Esophagus squamous epithelium (tissue), 5 donors: ENCODE results near the gene CIDEB. TPM values are rescaled to one million over a fixed set of nuclear protein-coding genes. Genes with fewer than 3 reads are reported as not detected.

Experiments used
- DNase-seq: peaks from one replicate; lab custom pipeline; 2025; lab: John Stamatoyannopoulos, UW
- H3K27ac ChIP-seq, 4 donors: fragments of 200-600 bp; sonication (generic); one replicate each; pipeline ENCODE4 v1.5.1; 2016 to 2019; ENCODE audit warnings: mild to moderate bottlenecking in 1 of 4
- H3K27me3 ChIP-seq, 4 donors: fragments of 200-600 bp; sonication (generic); 1 replicate in 3 of 4; 2 replicates in 1 of 4; pipeline versions ENCODE4 v1.5.1 to v1.6.0; 2017 to 2021; ENCODE audit warnings: antibody characterized with exemption in 1 of 4
- H3K36me3 ChIP-seq, 3 donors: fragments of 200-600 bp; sonication (generic); one replicate each; pipeline ENCODE4 v1.5.1; 2016 to 2019
- H3K4me1 ChIP-seq, 3 donors: fragments of 200-600 bp; sonication (generic); one replicate each; pipeline ENCODE4 v1.5.1; 2017 to 2019
- H3K4me3 ChIP-seq, 4 donors: fragments of 200-600 bp; sonication (generic); 1 replicate in 3 of 4; 2 replicates in 1 of 4; pipeline ENCODE4 v1.5.1; 2016 to 2019; ENCODE audit warnings: mild to moderate bottlenecking in 2 of 4, moderate library complexity in 1 of 4
- H3K9me3 ChIP-seq, 3 donors: fragments of 200-600 bp; sonication (generic); one replicate each; pipeline ENCODE4 v1.5.1; 2016 to 2019
- POLR2A ChIP-seq, 4 donors: fragments of 450-650 bp; IDR thresholded peaks; one replicate each; pipeline ENCODE4 v1.6.1; 2017; ENCODE audit warnings: antibody characterized with exemption in 4 of 4, mild to moderate bottlenecking in 4 of 4, moderate library complexity in 3 of 4
- WGBS, 2 donors: methylation state at CpG; one replicate each; pipeline ENCODE4 v1.1.5; 2018; 5-methylcytosine and 5-hydroxymethylcytosine counted together
- intact Hi-C: fragments of 100-400 bp; cut with DNase I; formaldehyde crosslinking; loops from one replicate; pipeline ENCODE4 v1.15.0; 2022
- total RNA-seq, 4 donors: library from RNA; depleted of rRNA; stranded (reverse); fragments of >200 nt; gene quantifications; one replicate each; pipeline ENCODE4 v1.1.0, GENCODE V29; 2016
- TF ChIP-seq, protein P1 (sequence below), 6 experiments: fragments of 450-650 bp in 4 of 6; fragments of 200-600 bp in 2 of 6; sonication (generic) in 2 of 6; IDR thresholded peaks; one replicate each; pipeline ENCODE4 v1.5.1; 2016 to 2019; ENCODE audit warnings: antibody characterized with exemption in 6 of 6, mild to moderate bottlenecking in 4 of 6, moderate library complexity in 4 of 6
- donor health status: DM: yes; HTN: yes; CAD: no.

Gene CIDEB
- total RNA-seq, 4 donors from 2014 or later = 18.3 to 41.4 (median 30.4) TPM

DNA sequence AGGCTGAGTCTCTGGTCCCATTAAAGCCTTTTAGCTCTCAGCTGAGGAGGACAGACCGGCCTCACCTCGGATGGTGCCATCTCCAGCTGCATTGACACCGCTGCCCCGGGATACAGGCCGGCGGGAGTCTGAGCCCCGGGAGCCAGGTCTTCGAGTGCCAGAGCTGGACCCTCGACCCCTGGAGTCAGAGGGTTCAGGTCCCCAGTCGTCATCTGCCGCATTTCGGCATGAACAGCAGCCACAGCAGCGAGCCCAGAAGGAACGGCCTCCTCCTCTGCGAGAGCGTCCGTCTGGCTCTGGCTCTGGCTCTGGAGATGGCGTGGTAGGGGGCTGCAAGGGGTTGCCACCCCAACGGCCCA, 45.8 kb downstream of the CIDEB start:
- Histone ChIP-seq H3K4me3 (peak overlapping the region; percentile 36 to 57 (median 48)), H3K9me3 (no peaks in the 10 kb centered on the region), H3K36me3 (peaks cover 9 to 73% (median 14%) of the 10 kb centered on the region in 3 donors), H3K4me1 (peaks cover 17 to 83% (median 42%) of the 10 kb centered on the region in 3 donors), H3K27me3 (no peaks in the 10 kb centered on the region), H3K27ac (peak overlapping the region; percentile 81 to 89 (median 87))
- TF ChIP-seq, protein P1, sequence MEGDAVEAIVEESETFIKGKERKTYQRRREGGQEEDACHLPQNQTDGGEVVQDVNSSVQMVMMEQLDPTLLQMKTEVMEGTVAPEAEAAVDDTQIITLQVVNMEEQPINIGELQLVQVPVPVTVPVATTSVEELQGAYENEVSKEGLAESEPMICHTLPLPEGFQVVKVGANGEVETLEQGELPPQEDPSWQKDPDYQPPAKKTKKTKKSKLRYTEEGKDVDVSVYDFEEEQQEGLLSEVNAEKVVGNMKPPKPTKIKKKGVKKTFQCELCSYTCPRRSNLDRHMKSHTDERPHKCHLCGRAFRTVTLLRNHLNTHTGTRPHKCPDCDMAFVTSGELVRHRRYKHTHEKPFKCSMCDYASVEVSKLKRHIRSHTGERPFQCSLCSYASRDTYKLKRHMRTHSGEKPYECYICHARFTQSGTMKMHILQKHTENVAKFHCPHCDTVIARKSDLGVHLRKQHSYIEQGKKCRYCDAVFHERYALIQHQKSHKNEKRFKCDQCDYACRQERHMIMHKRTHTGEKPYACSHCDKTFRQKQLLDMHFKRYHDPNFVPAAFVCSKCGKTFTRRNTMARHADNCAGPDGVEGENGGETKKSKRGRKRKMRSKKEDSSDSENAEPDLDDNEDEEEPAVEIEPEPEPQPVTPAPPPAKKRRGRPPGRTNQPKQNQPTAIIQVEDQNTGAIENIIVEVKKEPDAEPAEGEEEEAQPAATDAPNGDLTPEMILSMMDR (IDR thresholded peaks at IDR 0.05) = no peak
- TF ChIP-seq POLR2A (IDR thresholded peaks at IDR 0.05) = no peak
- DNase-seq = no peak
- no CpG with 5 or more reads among the region's 19 CpGs for WGBS, 2 donors
- intact Hi-C loops = no loop called here

DNA sequence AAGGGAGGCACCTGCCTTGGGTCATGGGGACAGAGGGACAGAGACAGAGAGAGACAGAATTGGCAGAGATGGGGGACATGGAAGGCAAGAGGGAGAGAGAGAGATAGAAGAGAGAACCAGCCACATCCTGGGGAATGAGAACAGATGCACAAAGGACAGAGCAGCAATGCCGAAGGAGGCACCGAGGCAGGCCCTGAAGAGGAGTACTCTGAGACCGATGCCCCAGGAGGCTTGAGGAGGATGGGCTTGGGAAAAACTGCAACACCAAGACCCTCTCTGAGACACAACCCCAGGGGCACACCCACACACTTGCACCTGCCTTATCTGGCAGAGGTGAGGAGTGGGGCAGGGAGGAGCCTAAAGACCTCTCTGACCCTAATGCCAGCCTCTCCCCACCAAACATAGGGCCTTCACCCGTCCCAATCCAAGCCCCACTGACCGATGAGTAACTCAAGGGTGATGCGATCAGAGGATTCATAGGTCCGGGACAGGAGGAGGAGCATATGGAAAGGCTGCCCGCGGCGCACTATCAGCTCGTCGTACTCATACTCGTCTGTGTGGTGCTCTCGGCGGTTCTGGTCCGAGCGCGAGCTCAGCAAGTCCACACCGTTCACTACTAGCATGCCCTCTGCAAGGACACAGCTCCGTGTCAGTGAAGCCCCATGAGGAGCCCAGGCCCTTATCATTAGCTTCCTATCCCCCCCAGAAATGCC, 46.4 kb downstream of the CIDEB start:
- H3K36me3 ChIP-seq = peaks cover 3 to 73% (median 13%) of the 10 kb centered on the region in 3 donors
- peaks cover 14 to 78% (median 42%) of the 10 kb centered on the region in 3 donors for H3K4me1 ChIP-seq
- no peaks in the 10 kb centered on the region for H3K9me3 ChIP-seq
- no peak for DNase-seq
- intact Hi-C loops = no loop called here
- peak overlapping the region; percentile 36 to 57 (median 48) for H3K4me3 ChIP-seq
- WGBS, 2 donors = 89 to 96% methylated on average over 3 to 20 of the region's 20 CpGs
- no peak for TF ChIP-seq POLR2A (IDR thresholded peaks at IDR 0.05)
- TF ChIP-seq, protein P1 (IDR thresholded peaks at IDR 0.05) = no peak
- peak overlapping the region; percentile 81 to 89 (median 87) for H3K27ac ChIP-seq
- no peaks in the 10 kb centered on the region for H3K27me3 ChIP-seq

DNA sequence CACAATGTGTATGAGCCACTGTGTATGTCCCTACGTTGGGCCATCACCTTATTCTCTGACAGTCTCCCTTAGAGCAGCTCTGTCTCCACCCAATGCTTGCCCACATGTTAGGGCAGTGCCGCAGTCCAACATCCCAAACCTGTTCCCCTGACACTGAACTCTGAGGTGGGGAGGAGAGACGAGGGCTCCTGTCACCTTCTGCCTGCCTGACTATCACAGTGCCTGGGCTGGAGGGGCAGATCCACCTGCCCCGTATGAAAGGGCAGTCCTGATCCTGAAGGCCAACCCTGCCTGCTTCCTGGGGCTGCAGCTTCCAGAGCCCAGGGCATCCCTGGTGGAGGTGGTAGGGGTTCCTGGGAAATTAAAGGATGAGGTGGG, 47.0 kb downstream of the CIDEB start:
- intact Hi-C loops = no loop called here
- peak overlapping the region; percentile 81 to 89 (median 87) for H3K27ac ChIP-seq
- H3K9me3 ChIP-seq = no peaks in the 10 kb centered on the region
- H3K36me3 ChIP-seq = peaks cover 0 to 73% (median 8%) of the 10 kb centered on the region in 3 donors
- H3K4me3 ChIP-seq = peak overlapping the region; percentile 36 to 57 (median 48)
- H3K4me1 ChIP-seq = peaks cover 13 to 72% (median 41%) of the 10 kb centered on the region in 3 donors
- WGBS, 2 donors = 43 to 50% methylated on average over 1 to 2 of the region's 4 CpGs
- H3K27me3 ChIP-seq = no peaks in the 10 kb centered on the region
- no peak for DNase-seq
- no peak for TF ChIP-seq POLR2A (IDR thresholded peaks at IDR 0.05)
- TF ChIP-seq, protein P1 (IDR thresholded peaks at IDR 0.05) = no peak

GRCh38 chr14:24260026-24260779, 47.6 kb downstream of the CIDEB start:
- H3K9me3 ChIP-seq = no peaks in the 10 kb centered on the region
- DNase-seq = no peak
- TF ChIP-seq, protein P1 (IDR thresholded peaks at IDR 0.05) = no peak
- no peak for TF ChIP-seq POLR2A (IDR thresholded peaks at IDR 0.05)
- H3K36me3 ChIP-seq = peaks cover 0 to 73% (median 9%) of the 10 kb centered on the region in 3 donors
- H3K4me1 ChIP-seq = peaks cover 9 to 66% (median 35%) of the 10 kb centered on the region in 3 donors
- WGBS, 2 donors = 71 to 83% methylated on average over 7 to 9 of the region's 16 CpGs
- H3K27me3 ChIP-seq = no peaks in the 10 kb centered on the region
- intact Hi-C loops = no loop called here
- H3K27ac ChIP-seq = peak overlapping the region; percentile 81 to 89 (median 87)
- peak overlapping the region; percentile 36 to 57 (median 48) for H3K4me3 ChIP-seq
